Muscle layer of colon (tissue), 2 donors: ENCODE measurements around the gene TMEM62.

ENCODE experiments used
- H3K27ac ChIP-seq: one replicate; pipeline ENCODE4 v1.7.0; 2013; ENCODE audit warnings: low read depth, mild to moderate bottlenecking, low read length, moderate library complexity
- H3K27me3 ChIP-seq, 2 donors: one replicate each; pipeline ENCODE4 v1.7.0; 2013; ENCODE audit warnings: low read length in 2 of 2, mild to moderate bottlenecking in 2 of 2; ENCODE audit not compliant: insufficient read depth in 2 of 2, control insufficient read depth in 1 of 2
- H3K36me3 ChIP-seq: one replicate; pipeline ENCODE4 v1.7.0; 2013; ENCODE audit warnings: mild to moderate bottlenecking, low read length; ENCODE audit not compliant: insufficient read depth
- H3K4me1 ChIP-seq: one replicate; pipeline ENCODE4 v1.7.0; 2013; ENCODE audit warnings: mild to moderate bottlenecking, low read length; ENCODE audit not compliant: insufficient read depth
- H3K4me3 ChIP-seq, 2 donors: one replicate each; pipeline ENCODE4 v1.7.0; 2013; ENCODE audit warnings: low read length in 2 of 2, low read depth in 1 of 2, mild to moderate bottlenecking in 1 of 2, moderate library complexity in 1 of 2
- H3K9ac ChIP-seq: one replicate; pipeline ENCODE4 v1.7.0; 2013; ENCODE audit warnings: low read length
- H3K9me3 ChIP-seq: one replicate; pipeline ENCODE4 v1.7.0; 2013; ENCODE audit warnings: mild to moderate bottlenecking, low read length
- donor health status: abdominal sarcoma.
- donor health status: Adenocarcinoma of cecum.

TMEM62 gene

GRCh38 chr15:43102187-43102586 lies 31.2 kb upstream of the TMEM62 start:
- H3K27ac ChIP-seq: no peak overlapping the region
- H3K9me3 ChIP-seq: no peaks in the 10 kb centered on the region
- H3K9ac ChIP-seq: no peak overlapping the region
- H3K27me3 ChIP-seq: no peaks in the 10 kb centered on the region
- H3K4me3 ChIP-seq: no peak overlapping the region
- H3K4me1 ChIP-seq: peaks cover 12% of the 10 kb centered on the region
- peaks cover 13% of the 10 kb centered on the region for H3K36me3 ChIP-seq

DNA sequence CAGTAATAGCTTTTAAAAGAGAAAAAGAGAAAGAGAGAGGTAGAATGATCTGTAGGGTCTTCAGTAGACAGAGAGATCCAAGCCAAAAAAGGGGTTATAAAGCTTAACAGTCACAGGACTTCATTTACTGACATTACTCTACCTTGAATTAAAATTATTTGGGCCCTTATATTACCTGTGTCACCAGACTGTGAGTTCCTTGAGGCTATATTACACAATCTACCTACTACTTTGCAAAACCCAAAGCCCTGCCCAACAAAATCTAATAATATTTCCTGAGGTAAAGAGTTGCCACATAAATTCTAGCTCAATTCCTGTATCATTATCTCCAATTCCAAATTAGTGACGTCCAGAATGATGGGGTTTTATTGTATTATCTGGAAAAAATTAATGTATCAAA lies 29.5 kb upstream of the TMEM62 start:
- H3K4me1 ChIP-seq: peaks cover 12% of the 10 kb centered on the region
- no peaks in the 10 kb centered on the region for H3K9me3 ChIP-seq
- no peak overlapping the region for H3K27ac ChIP-seq
- no peaks in the 10 kb centered on the region for H3K27me3 ChIP-seq
- no peak overlapping the region for H3K9ac ChIP-seq
- peaks cover 13% of the 10 kb centered on the region for H3K36me3 ChIP-seq
- H3K4me3 ChIP-seq: no peak overlapping the region

- H3K4me1 ChIP-seq: peaks cover 12% of the 10 kb centered on the region
- no peak overlapping the region for H3K27ac ChIP-seq
- H3K9me3 ChIP-seq: no peaks in the 10 kb centered on the region
- peaks cover 13% of the 10 kb centered on the region for H3K36me3 ChIP-seq
- no peak overlapping the region for H3K4me3 ChIP-seq
- no peaks in the 10 kb centered on the region for H3K27me3 ChIP-seq
- H3K9ac ChIP-seq: no peak overlapping the region
Observed at GRCh38 chr15:43104426-43104825, 29.0 kb upstream of the TMEM62 start.

GRCh38 chr15:43105077-43105736 lies 28.2 kb upstream of the TMEM62 start:
- H3K27ac ChIP-seq: peak overlapping the region; percentile 92
- no peaks in the 10 kb centered on the region for H3K9me3 ChIP-seq
- no peaks in the 10 kb centered on the region for H3K27me3 ChIP-seq
- peak overlapping the region; percentile 69 to 87 for H3K4me3 ChIP-seq
- peaks cover 12% of the 10 kb centered on the region for H3K4me1 ChIP-seq
- peak overlapping the region; percentile 83 for H3K9ac ChIP-seq
- peaks cover 13% of the 10 kb centered on the region for H3K36me3 ChIP-seq

DNA sequence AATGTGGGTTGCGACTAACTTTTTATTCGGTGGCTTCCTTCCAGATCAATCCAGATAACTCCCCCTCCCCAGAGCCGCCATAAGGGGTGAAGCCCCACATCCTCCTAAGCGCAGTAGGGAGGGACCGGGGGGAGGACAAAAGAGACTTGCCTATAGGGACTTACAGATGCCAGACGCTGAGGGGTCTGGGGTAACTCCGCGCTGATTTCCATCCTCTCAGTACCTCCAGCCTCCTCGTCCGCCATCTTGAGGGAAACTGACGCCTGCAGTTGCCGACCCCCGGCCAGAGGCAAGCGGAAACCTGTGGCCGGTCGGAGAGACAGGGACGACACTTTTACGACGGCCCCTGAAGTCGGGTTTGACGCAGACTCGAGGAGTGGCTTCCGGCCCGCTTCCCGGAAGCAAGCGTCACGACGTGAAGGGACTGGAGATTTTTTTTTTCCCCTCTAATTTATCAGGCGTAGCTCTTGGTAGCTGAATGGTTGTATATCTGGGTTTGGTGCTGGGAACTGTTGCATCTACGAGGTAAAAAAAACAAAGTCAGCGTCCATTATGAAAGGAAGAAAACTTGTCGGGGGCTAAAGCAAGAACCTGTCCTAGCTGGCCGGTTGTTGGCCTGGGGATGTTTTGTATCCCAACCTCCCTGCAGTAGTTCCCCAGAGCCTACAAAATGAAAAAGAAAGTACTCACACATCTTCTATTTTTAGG lies 27.5 kb upstream of the TMEM62 start, which contains the start of gene UBR1:
TSS of gene UBR1 (minus strand) at position 261 of the 708 bp plus-strand sequence. CDS start at position 245, 16 bp downstream.
- H3K9ac ChIP-seq: peak within 1 kb of the TSS; percentile 83
- peaks cover 9% of the 10 kb centered on the region for H3K36me3 ChIP-seq
- H3K4me1 ChIP-seq: peaks cover 12% of the 10 kb centered on the region
- no peaks in the 10 kb centered on the region for H3K9me3 ChIP-seq
- peak within 1 kb of the TSS; percentile 69 to 87 for H3K4me3 ChIP-seq
- peak within 1 kb of the TSS; percentile 92 for H3K27ac ChIP-seq
- no peaks in the 10 kb centered on the region for H3K27me3 ChIP-seq

- Histone ChIP-seq H3K4me1 (peaks cover 12% of the 10 kb centered on the region), H3K9me3 (no peaks in the 10 kb centered on the region), H3K36me3 (peaks cover 6% of the 10 kb centered on the region), H3K27ac (peak overlapping the region; percentile 92), H3K27me3 (no peaks in the 10 kb centered on the region), H3K9ac (peak overlapping the region; percentile 83), H3K4me3 (peak overlapping the region; percentile 69 to 87)
Observed at GRCh38 chr15:43106486-43106829, 26.9 kb upstream of the TMEM62 start.

DNA sequence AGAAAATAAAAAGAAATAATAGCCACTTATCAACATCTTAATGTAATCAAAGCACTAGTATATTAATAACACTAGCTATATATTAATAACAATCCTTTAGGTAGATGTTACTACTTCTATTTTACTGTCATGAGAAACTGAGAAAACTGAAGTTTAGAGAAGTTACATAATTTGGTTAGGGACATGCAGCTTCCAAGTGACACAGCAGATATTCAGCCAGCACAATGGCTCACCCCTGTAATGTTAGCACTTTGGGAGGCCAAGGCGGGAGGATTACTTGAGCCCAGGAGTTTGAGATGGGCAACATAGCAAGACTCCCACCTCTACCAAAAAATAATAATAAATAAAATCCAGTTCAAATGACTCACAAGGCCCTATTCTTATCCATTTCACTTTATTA lies 25.6 kb upstream of the TMEM62 start:
- no peaks in the 10 kb centered on the region for H3K27me3 ChIP-seq
- H3K27ac ChIP-seq: no peak overlapping the region
- H3K4me1 ChIP-seq: peaks cover 12% of the 10 kb centered on the region
- no peak overlapping the region for H3K9ac ChIP-seq
- no peaks in the 10 kb centered on the region for H3K36me3 ChIP-seq
- H3K9me3 ChIP-seq: no peaks in the 10 kb centered on the region
- H3K4me3 ChIP-seq: no peak overlapping the region

GRCh38 chr15:43111354-43111753 lies 22.0 kb upstream of the TMEM62 start:
- H3K4me3 ChIP-seq: no peak overlapping the region
- no peak overlapping the region for H3K27ac ChIP-seq
- no peaks in the 10 kb centered on the region for H3K9me3 ChIP-seq
- H3K27me3 ChIP-seq: no peaks in the 10 kb centered on the region
- H3K36me3 ChIP-seq: no peaks in the 10 kb centered on the region
- H3K4me1 ChIP-seq: no peaks in the 10 kb centered on the region
- H3K9ac ChIP-seq: no peak overlapping the region

DNA sequence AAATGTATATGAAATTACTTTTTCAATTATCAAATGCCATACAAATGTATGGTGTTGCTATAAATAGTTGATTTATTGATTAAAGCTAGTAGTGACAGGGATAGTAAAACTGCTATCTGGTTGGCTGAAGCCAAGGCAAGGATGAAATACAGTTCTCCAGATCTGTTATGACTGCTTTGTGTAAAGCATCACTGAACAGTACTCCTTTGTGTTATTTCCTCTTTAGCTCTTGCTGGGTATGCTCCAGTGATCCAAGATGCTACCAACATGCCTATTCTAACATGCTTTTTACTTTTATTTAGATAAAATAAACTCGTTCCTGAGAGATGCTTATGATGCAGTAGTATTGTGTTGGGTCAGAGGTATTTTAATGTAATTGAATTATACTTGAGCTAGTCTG lies 15.1 kb upstream of the TMEM62 start:
- Histone ChIP-seq H3K36me3 (no peaks in the 10 kb centered on the region), H3K9me3 (no peaks in the 10 kb centered on the region), H3K4me1 (peaks cover 11% of the 10 kb centered on the region), H3K27ac (peak overlapping the region; percentile 53), H3K4me3 (no peak overlapping the region), H3K9ac (no peak overlapping the region), H3K27me3 (no peaks in the 10 kb centered on the region)

- Histone ChIP-seq H3K27me3 (no peaks in the 10 kb centered on the region), H3K4me1 (peaks cover 11% of the 10 kb centered on the region), H3K9me3 (no peaks in the 10 kb centered on the region), H3K36me3 (no peaks in the 10 kb centered on the region), H3K27ac (peak overlapping the region; percentile 53), H3K9ac (no peak overlapping the region), H3K4me3 (no peak overlapping the region)
Observed at GRCh38 chr15:43118829-43119228, 14.6 kb upstream of the TMEM62 start.

- no peak overlapping the region for H3K9ac ChIP-seq
- H3K9me3 ChIP-seq: no peaks in the 10 kb centered on the region
- peaks cover 11% of the 10 kb centered on the region for H3K4me1 ChIP-seq
- H3K36me3 ChIP-seq: no peaks in the 10 kb centered on the region
- peak overlapping the region; percentile 79 for H3K27ac ChIP-seq
- H3K27me3 ChIP-seq: no peaks in the 10 kb centered on the region
- peak overlapping the region; percentile 24 to 81 for H3K4me3 ChIP-seq
Observed at GRCh38 chr15:43121863-43122262, 11.5 kb upstream of the TMEM62 start.
